ENCODE measurements around the gene VSIG1. TPM values are rescaled to one million over a fixed set of nuclear protein-coding genes. Genes with fewer than 3 reads are reported as not detected.

VSIG1 gene
- total RNA-seq, 1 donor from 2014 or later, result 0.56 TPM

- H3K36me3 Mint-ChIP-seq (ENCODE audit: low read depth, unreplicated experiment), result no peaks in the 10 kb centered on the region
- DNase-seq (ENCODE audit: low spot score), result no peak
- no peaks in the 10 kb centered on the region for H3K9me3 Mint-ChIP-seq (ENCODE audit: unreplicated experiment)
- H3K27me3 Mint-ChIP-seq (ENCODE audit: unreplicated experiment), result no peaks in the 10 kb centered on the region
- peaks cover 2% of the 10 kb centered on the region for H3K4me1 Mint-ChIP-seq (ENCODE audit: unreplicated experiment)
- TF ChIP-seq CTCF (IDR thresholded peaks at IDR 0.05; ENCODE audit: unreplicated experiment), result no peak
- H3K27ac Mint-ChIP-seq (ENCODE audit: unreplicated experiment), result no peak overlapping the region
- no peak overlapping the region for H3K4me3 Mint-ChIP-seq (ENCODE audit: unreplicated experiment)
These were observed 11.0 kb upstream of the VSIG1 start for GRCh38 chrX:108033890-108034289.

GRCh38 chrX:108034725-108035124 is 10.1 kb upstream of the VSIG1 start:
- Mint-ChIP-seq H3K27me3 (ENCODE audit: unreplicated experiment) (no peaks in the 10 kb centered on the region), H3K4me3 (ENCODE audit: unreplicated experiment) (no peak overlapping the region), H3K27ac (ENCODE audit: unreplicated experiment) (no peak overlapping the region), H3K4me1 (ENCODE audit: unreplicated experiment) (no peaks in the 10 kb centered on the region), H3K36me3 (ENCODE audit: low read depth, unreplicated experiment) (no peaks in the 10 kb centered on the region), H3K9me3 (ENCODE audit: unreplicated experiment) (no peaks in the 10 kb centered on the region)
- DNase-seq (ENCODE audit: low spot score), result no peak
- TF ChIP-seq CTCF (IDR thresholded peaks at IDR 0.05; ENCODE audit: unreplicated experiment), result no peak

- no peaks in the 10 kb centered on the region for H3K27me3 Mint-ChIP-seq (ENCODE audit: unreplicated experiment)
- H3K9me3 Mint-ChIP-seq (ENCODE audit: unreplicated experiment), result no peaks in the 10 kb centered on the region
- no peak for TF ChIP-seq CTCF (IDR thresholded peaks at IDR 0.05; ENCODE audit: unreplicated experiment)
- H3K36me3 Mint-ChIP-seq (ENCODE audit: low read depth, unreplicated experiment), result no peaks in the 10 kb centered on the region
- DNase-seq (ENCODE audit: low spot score), result no peak
- H3K27ac Mint-ChIP-seq (ENCODE audit: unreplicated experiment), result no peak overlapping the region
- H3K4me1 Mint-ChIP-seq (ENCODE audit: unreplicated experiment), result no peaks in the 10 kb centered on the region
- H3K4me3 Mint-ChIP-seq (ENCODE audit: unreplicated experiment), result no peak overlapping the region
These were observed 8.4 kb upstream of the VSIG1 start for GRCh38 chrX:108036298-108036973.

GRCh38 chrX:108049649-108050048 is 4.8 kb downstream of the VSIG1 start:
- no peak for DNase-seq (ENCODE audit: low spot score)
- Mint-ChIP-seq H3K4me1 (ENCODE audit: unreplicated experiment) (no peaks in the 10 kb centered on the region), H3K9me3 (ENCODE audit: unreplicated experiment) (no peaks in the 10 kb centered on the region), H3K36me3 (ENCODE audit: low read depth, unreplicated experiment) (no peaks in the 10 kb centered on the region), H3K4me3 (ENCODE audit: unreplicated experiment) (no peak overlapping the region), H3K27ac (ENCODE audit: unreplicated experiment) (no peak overlapping the region), H3K27me3 (ENCODE audit: unreplicated experiment) (no peaks in the 10 kb centered on the region)
- no peak for TF ChIP-seq CTCF (IDR thresholded peaks at IDR 0.05; ENCODE audit: unreplicated experiment)

DNA sequence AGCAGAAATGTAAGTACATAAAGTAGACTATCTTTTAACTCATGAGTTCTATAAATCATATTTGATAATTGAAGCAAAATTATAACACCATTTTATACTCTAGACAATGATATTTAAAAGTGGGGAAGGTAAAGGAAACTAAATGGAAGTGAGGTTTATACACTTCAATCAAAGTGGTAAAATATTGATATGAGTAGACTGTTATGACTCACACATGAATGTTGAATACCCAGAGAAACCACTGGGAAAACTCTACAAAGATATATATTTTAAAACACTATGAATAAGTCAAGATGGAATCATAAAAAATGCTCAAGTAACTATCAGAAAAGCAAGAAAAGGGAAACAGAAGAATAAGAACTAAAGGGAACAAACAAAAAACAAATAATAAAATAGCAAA is 8.4 kb downstream of the VSIG1 start:
- Mint-ChIP-seq H3K27me3 (ENCODE audit: unreplicated experiment) (no peaks in the 10 kb centered on the region), H3K36me3 (ENCODE audit: low read depth, unreplicated experiment) (no peaks in the 10 kb centered on the region), H3K9me3 (ENCODE audit: unreplicated experiment) (no peaks in the 10 kb centered on the region), H3K4me3 (ENCODE audit: unreplicated experiment) (no peak overlapping the region), H3K27ac (ENCODE audit: unreplicated experiment) (no peak overlapping the region), H3K4me1 (ENCODE audit: unreplicated experiment) (no peaks in the 10 kb centered on the region)
- no peak for DNase-seq (ENCODE audit: low spot score)
- no peak for TF ChIP-seq CTCF (IDR thresholded peaks at IDR 0.05; ENCODE audit: unreplicated experiment)
